HepG2 (cell line): ENCODE data around the gene CTRB2. TPM values are rescaled to one million over a fixed set of nuclear protein-coding genes. Genes with fewer than 3 reads are reported as not detected.

Experiments
- AKNA ChIP-seq: sonication (generic); formaldehyde crosslinking; IDR thresholded peaks from 2 replicates; pipeline ENCODE4 v1.4.0; 2020; ENCODE audit warnings: missing genetic modification reagents, borderline replicate concordance
- CHCHD3 ChIP-seq: sonication (generic); formaldehyde crosslinking; IDR thresholded peaks from 2 replicates; pipeline ENCODE4 v1.8.0; 2022; ENCODE audit warnings: mild to moderate bottlenecking, missing genetic modification reagents, moderate library complexity
- CTCF ChIP-seq: sonication (generic); formaldehyde crosslinking; IDR thresholded peaks from 2 replicates; pipeline ENCODE4 v1.5.0; 2020; ENCODE audit warnings: mild to moderate bottlenecking, missing genetic modification reagents, moderate library complexity
- FOXO4 ChIP-seq: sonication (generic); formaldehyde crosslinking; conservative IDR thresholded peaks from 2 replicates; pipeline ENCODE4 v1.8.1; 2023; ENCODE audit warnings: missing genetic modification reagents
- MTA3 ChIP-seq: sonication (generic); formaldehyde crosslinking; IDR thresholded peaks from 2 replicates; pipeline ENCODE4 v1.4.0; 2020; ENCODE audit warnings: missing genetic modification reagents
- POLR2G ChIP-seq: fragments of 200-400 bp; formaldehyde crosslinking; IDR thresholded peaks from 2 replicates; pipeline ENCODE4 v1.6.1; 2018; ENCODE audit warnings: mild to moderate bottlenecking, low read depth, low read length, moderate library complexity
- PREB ChIP-seq: sonication (generic); formaldehyde crosslinking; IDR thresholded peaks from 2 replicates; pipeline ENCODE4 v1.4.0; 2020; ENCODE audit warnings: missing genetic modification reagents
- RAD21 ChIP-seq: fragments of 450-650 bp; formaldehyde crosslinking; IDR thresholded peaks from 2 replicates; pipeline ENCODE4 v1.5.0; 2020; ENCODE audit warnings: mild to moderate bottlenecking
- SOX13 ChIP-seq, 3 experiments: fragments of 450-650 bp in 1 of 3; sonication (generic) in 1 of 3; formaldehyde crosslinking in 1 of 3; IDR thresholded peaks in 2 of 3; conservative IDR thresholded peaks in 1 of 3; 2 replicates each; pipeline versions ENCODE4 v1.5.0 to v1.6.1; 2016 to 2020; ENCODE audit warnings: antibody characterized with exemption in 1 of 3, mild to moderate bottlenecking in 1 of 3, missing compliant biosample characterization in 1 of 3, missing genetic modification reagents in 1 of 3, moderate library complexity in 1 of 3
- SRY ChIP-seq: sonication (generic); formaldehyde crosslinking; IDR thresholded peaks from 2 replicates; pipeline ENCODE4 v1.8.0; 2022; ENCODE audit warnings: mild to moderate bottlenecking, missing genetic modification reagents
- ZBTB43 ChIP-seq: sonication (generic); formaldehyde crosslinking; conservative IDR thresholded peaks from 2 replicates; pipeline ENCODE4 v1.4.0; 2020; ENCODE audit warnings: missing genetic modification reagents
- ZNF672 ChIP-seq: sonication (generic); formaldehyde crosslinking; IDR thresholded peaks from 2 replicates; pipeline ENCODE4 v1.8.1; 2022; ENCODE audit warnings: missing genetic modification reagents
- ZNF691 ChIP-seq: sonication (generic); formaldehyde crosslinking; IDR thresholded peaks from 2 replicates; pipeline ENCODE4 v1.4.0; 2020; ENCODE audit warnings: missing genetic modification reagents, low read depth, mild to moderate bottlenecking, borderline replicate concordance
- ZNF709 ChIP-seq: sonication (generic); formaldehyde crosslinking; IDR thresholded peaks from 2 replicates; pipeline ENCODE4 v1.5.0; 2020; ENCODE audit warnings: mild to moderate bottlenecking, missing genetic modification reagents
- ZNF772 ChIP-seq: sonication (generic); formaldehyde crosslinking; IDR thresholded peaks from 2 replicates; pipeline ENCODE4 v1.5.0; 2020; ENCODE audit warnings: mild to moderate bottlenecking, missing genetic modification reagents
- polyA plus RNA-seq, 8 experiments: library from polyadenylated mRNA; depleted of rRNA in 3 of 8; stranded (reverse) in 7 of 8; unstranded in 1 of 8; fragments of >200 nt; fragmentation: Illumina TruSeq in 4 of 8; extraction: Trizol in 4 of 8; gene quantifications; 2 replicates each; pipeline versions ENCODE4 v1.2.1 to v1.2.3, GENCODE V29; 2011 to 2016; ENCODE audit warnings: low read depth in 4 of 8, missing spikeins in 1 of 8, mixed read lengths in 1 of 8; ENCODE audit not compliant: insufficient read depth in 1 of 8
- total RNA-seq, 5 experiments: library from RNA; depleted of rRNA; stranded (reverse); fragments of >200 nt; fragmentation: Illumina TruSeq; extraction: Trizol; gene quantifications; 2 replicates each; pipeline ENCODE4 v1.2.3, GENCODE V29; 2016; ENCODE audit warnings: low read depth in 1 of 5

CTRB2 gene
- total and polyA plus RNA-seq, 2 of the 13 experiments (the other 11 are each of a cell fraction or from before 2014, with no cell fraction given), result 0.13 TPM; not detected in 1

GRCh38 chr16:75251280-75252048 lies 44.5 kb upstream of the CTRB2 start, which contains the start of gene BCAR1 (continued):
- TF ChIP-seq AKNA (no peak), ZNF709 (CRISPR knock-in tag) (peak; percentile 58; the same call in 1 of the 2 replicates), ZNF772 (CRISPR knock-in tag) (0 out of 2 replicates have a peak, but pooled peaks have one; percentile 21), ZNF672 (CRISPR knock-in tag) (0 out of 2 replicates have a peak, but pooled peaks have one; percentile 7), CHCHD3 (no peak), PREB (CRISPR knock-in tag) (0 out of 2 replicates have a peak, but pooled peaks have one; percentile 24), POLR2G (peak; percentile 71), FOXO4 (0 out of 2 replicates have a peak, but pooled peaks have one; percentile 85), SRY (CRISPR knock-in tag) (peak; percentile 2; the same call in 1 of the 2 replicates), CTCF (CRISPR knock-in tag) (peak; percentile 25), SOX13 (IDR thresholded peaks at IDR 0.05) (no peak), SOX13 (CRISPR knock-in tag; conservative IDR thresholded peaks at IDR 0.05 in 1 of 2, IDR thresholded peaks at IDR 0.05 in 1 of 2) (0 out of 4 replicates have a peak, but pooled peaks of 1 of the 2 experiments have one; percentile 87), ZNF691 (CRISPR knock-in tag) (no peak), RAD21 (CRISPR knock-in tag) (peak; percentile 80), ZBTB43 (CRISPR knock-in tag) (peak; percentile 61; the same call in 1 of the 2 replicates), MTA3 (CRISPR knock-in tag) (no peak)
